HG03378 (cell line): ENCODE results near the gene NR3C2.
"Not testable (repeated sequence)": the region's sequence is repeated elsewhere in the genome, so short reads cannot be mapped to it uniquely, and the experiment has no call there.

Experiments used
- ATAC-seq: cut with Tn5 transposase; IDR thresholded peaks from one replicate; pipeline ENCODE4 v1.9.1; 2021; ENCODE audit warnings: mild to moderate bottlenecking, moderate library complexity; ENCODE audit not compliant: unreplicated experiment

The NR3C2 gene

GRCh38 chr4:148173397-148174017 lies 268.7 kb downstream of the NR3C2 start:
- no peak for ATAC-seq

GRCh38 chr4:148171596-148171995 lies 270.6 kb downstream of the NR3C2 start:
- ATAC-seq = no peak

- ATAC-seq = no peak
Measured at GRCh38 chr4:148170408-148171365, 271.5 kb downstream of the NR3C2 start.

GRCh38 chr4:148166132-148166591 lies 276.1 kb downstream of the NR3C2 start:
- no peak for ATAC-seq

GRCh38 chr4:148164557-148164956 lies 277.7 kb downstream of the NR3C2 start:
- ATAC-seq = no peak

- no peak for ATAC-seq
Measured at GRCh38 chr4:148162991-148163390, 279.2 kb downstream of the NR3C2 start.

GRCh38 chr4:148162519-148162918 lies 279.7 kb downstream of the NR3C2 start:
- ATAC-seq = no peak

- ATAC-seq = no peak
Measured at GRCh38 chr4:148161601-148162000, 280.6 kb downstream of the NR3C2 start.

GRCh38 chr4:148159793-148160192 lies 282.4 kb downstream of the NR3C2 start:
- ATAC-seq = no peak

- ATAC-seq = no peak
Measured at GRCh38 chr4:148154769-148155168, 287.4 kb downstream of the NR3C2 start.

GRCh38 chr4:148152868-148153625 lies 289.2 kb downstream of the NR3C2 start:
- ATAC-seq = no peak

- ATAC-seq = no peak
Measured at GRCh38 chr4:148151806-148152205, 290.4 kb downstream of the NR3C2 start.

GRCh38 chr4:148145475-148145874 lies 296.7 kb downstream of the NR3C2 start:
- no peak for ATAC-seq

GRCh38 chr4:148143174-148143573 lies 299.0 kb downstream of the NR3C2 start:
- no peak for ATAC-seq

GRCh38 chr4:148141501-148141900 lies 300.7 kb downstream of the NR3C2 start:
- ATAC-seq = no peak

- ATAC-seq = no peak
Measured at GRCh38 chr4:148126825-148127224, 315.4 kb downstream of the NR3C2 start.

- ATAC-seq = no peak
Measured at GRCh38 chr4:148124512-148124911, 317.7 kb downstream of the NR3C2 start.

- ATAC-seq = not testable (repeated sequence)
Measured at GRCh38 chr4:148123161-148123560, 319.1 kb downstream of the NR3C2 start.

- no peak for ATAC-seq
Measured at GRCh38 chr4:148120216-148120615, 322.0 kb downstream of the NR3C2 start.

GRCh38 chr4:148118633-148119032 lies 323.6 kb downstream of the NR3C2 start:
- no peak for ATAC-seq

- no peak for ATAC-seq
Measured at GRCh38 chr4:148118179-148118578, 324.0 kb downstream of the NR3C2 start.
